OCI-M2 (cell line): Measurements from ENCODE around the gene PDZRN4.

Experiments
- DNase-seq: peaks from one replicate; lab custom pipeline; 2025; ENCODE audit not compliant: unreplicated experiment; lab: John Stamatoyannopoulos, UW

The PDZRN4 gene

GRCh38 chr12:41356181-41356580 lies 168.1 kb downstream of the PDZRN4 start:
- DNase-seq = no peak

GRCh38 chr12:41361738-41362137 lies 173.6 kb downstream of the PDZRN4 start:
- DNase-seq = no peak

- no peak for DNase-seq
Measured at GRCh38 chr12:41362510-41362909, 174.4 kb downstream of the PDZRN4 start.

GRCh38 chr12:41362931-41363330 lies 174.8 kb downstream of the PDZRN4 start:
- DNase-seq = no peak

GRCh38 chr12:41364211-41364610 lies 176.1 kb downstream of the PDZRN4 start:
- DNase-seq = no peak

- no peak for DNase-seq
Measured at GRCh38 chr12:41365653-41366171, 177.6 kb downstream of the PDZRN4 start.

- DNase-seq = no peak
Measured at GRCh38 chr12:41367726-41368405, 179.7 kb downstream of the PDZRN4 start.

- no peak for DNase-seq
Measured at GRCh38 chr12:41380878-41381277, 192.8 kb downstream of the PDZRN4 start.

- DNase-seq = no peak
Measured at GRCh38 chr12:41402801-41403200, 214.7 kb downstream of the PDZRN4 start.

GRCh38 chr12:41407232-41407799 lies 219.2 kb downstream of the PDZRN4 start:
- no peak for DNase-seq

GRCh38 chr12:41409628-41410027 lies 221.5 kb downstream of the PDZRN4 start:
- DNase-seq = no peak

GRCh38 chr12:41418586-41418985 lies 230.5 kb downstream of the PDZRN4 start:
- no peak for DNase-seq

- DNase-seq = no peak
Measured at GRCh38 chr12:41419131-41419893, 231.2 kb downstream of the PDZRN4 start.

- no peak for DNase-seq
Measured at GRCh38 chr12:41424651-41425050, 236.5 kb downstream of the PDZRN4 start.

- DNase-seq = no peak
Measured at GRCh38 chr12:41433460-41433859, 245.3 kb downstream of the PDZRN4 start.

- DNase-seq = no peak
Measured at GRCh38 chr12:41436076-41436475, 248.0 kb downstream of the PDZRN4 start.

- DNase-seq = no peak
Measured at GRCh38 chr12:41437563-41437962, 249.4 kb downstream of the PDZRN4 start.

- no peak for DNase-seq
Measured at GRCh38 chr12:41438854-41439541, 250.9 kb downstream of the PDZRN4 start.

GRCh38 chr12:41439801-41440200 lies 251.7 kb downstream of the PDZRN4 start:
- DNase-seq = no peak

GRCh38 chr12:41441180-41441579 lies 253.1 kb downstream of the PDZRN4 start:
- DNase-seq = no peak

- DNase-seq = no peak
Measured at GRCh38 chr12:41442896-41443295, 254.8 kb downstream of the PDZRN4 start.
